ENCODE results near the gene SGCG.

DNA sequence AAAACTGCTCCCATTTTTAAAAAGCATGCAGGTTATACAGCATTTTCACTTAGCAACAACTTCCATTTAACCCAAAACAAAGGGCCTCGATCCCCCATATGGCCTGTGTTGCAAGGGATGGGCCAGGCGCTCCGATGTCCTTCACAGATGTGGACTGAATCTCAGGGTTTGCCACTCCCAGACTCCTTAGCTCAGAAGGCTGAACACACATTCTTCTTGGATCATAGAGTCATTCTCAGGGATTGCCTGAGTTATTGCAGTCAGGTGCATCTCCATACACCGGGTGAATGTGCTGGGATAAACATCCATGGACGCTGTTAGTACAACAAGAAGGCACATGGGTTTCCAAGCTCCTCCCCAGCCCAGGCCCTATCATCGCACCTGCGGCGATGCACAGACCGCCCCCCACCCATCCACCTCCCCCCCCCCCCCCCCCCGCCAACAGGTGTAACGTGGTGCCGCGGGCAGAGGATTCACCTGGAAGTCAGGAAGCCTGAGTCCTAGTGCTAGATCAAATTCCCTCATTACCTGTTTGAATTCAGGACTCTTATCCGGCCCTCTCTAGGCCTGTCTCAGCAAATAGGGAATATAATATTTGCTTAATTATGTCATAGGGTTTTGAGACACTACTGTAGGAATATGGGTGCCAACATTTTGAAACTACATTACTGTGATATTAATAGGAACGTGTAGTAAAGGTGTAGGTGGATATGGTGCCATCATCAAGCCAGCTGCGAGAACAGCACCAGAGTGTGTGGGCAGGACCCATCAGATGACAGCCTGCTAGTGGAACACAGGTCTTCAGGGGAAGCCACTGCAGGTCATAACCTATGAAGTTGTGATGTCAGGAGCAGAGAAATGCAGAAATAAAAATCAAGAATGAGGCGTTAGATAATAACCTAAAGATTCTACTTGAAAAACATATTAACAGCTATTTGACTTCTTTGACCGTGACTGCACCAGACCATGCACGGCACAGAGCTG, 141.9 kb downstream of the SGCG start:
- TF ChIP-seq, protein P1, sequence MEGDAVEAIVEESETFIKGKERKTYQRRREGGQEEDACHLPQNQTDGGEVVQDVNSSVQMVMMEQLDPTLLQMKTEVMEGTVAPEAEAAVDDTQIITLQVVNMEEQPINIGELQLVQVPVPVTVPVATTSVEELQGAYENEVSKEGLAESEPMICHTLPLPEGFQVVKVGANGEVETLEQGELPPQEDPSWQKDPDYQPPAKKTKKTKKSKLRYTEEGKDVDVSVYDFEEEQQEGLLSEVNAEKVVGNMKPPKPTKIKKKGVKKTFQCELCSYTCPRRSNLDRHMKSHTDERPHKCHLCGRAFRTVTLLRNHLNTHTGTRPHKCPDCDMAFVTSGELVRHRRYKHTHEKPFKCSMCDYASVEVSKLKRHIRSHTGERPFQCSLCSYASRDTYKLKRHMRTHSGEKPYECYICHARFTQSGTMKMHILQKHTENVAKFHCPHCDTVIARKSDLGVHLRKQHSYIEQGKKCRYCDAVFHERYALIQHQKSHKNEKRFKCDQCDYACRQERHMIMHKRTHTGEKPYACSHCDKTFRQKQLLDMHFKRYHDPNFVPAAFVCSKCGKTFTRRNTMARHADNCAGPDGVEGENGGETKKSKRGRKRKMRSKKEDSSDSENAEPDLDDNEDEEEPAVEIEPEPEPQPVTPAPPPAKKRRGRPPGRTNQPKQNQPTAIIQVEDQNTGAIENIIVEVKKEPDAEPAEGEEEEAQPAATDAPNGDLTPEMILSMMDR (IDR thresholded peaks at IDR 0.05; ENCODE audit: low read depth, low read length, poor library complexity, severe bottlenecking): no peak
- no peak for TF ChIP-seq EZH2phosphoT487 (IDR thresholded peaks at IDR 0.05; ENCODE audit: borderline replicate concordance, low read length)

Measured in DOHH2 (cell line).